Fibroblast of skin of scalp (primary cell): ENCODE results near the gene TRAF4.
"Not testable (repeated sequence)": the region's sequence is repeated elsewhere in the genome, so short reads cannot be mapped to it uniquely, and the experiment has no call there.

ENCODE experiments used
- DNase-seq: peaks from one replicate; pipeline ENCODE4 v3.0.0-alpha.2; 2013

TRAF4 gene

GRCh38 chr17:28715217-28715616, 28.6 kb upstream of the TRAF4 start:
- DNase-seq, result no peak

- peak; percentile 57 for DNase-seq
Measured at GRCh38 chr17:28716740-28717577, 26.9 kb upstream of the TRAF4 start.

GRCh38 chr17:28717578-28718332, 26.1 kb upstream of the TRAF4 start, which contains the start of gene RAB34:
RAB34 (minus strand) TSS chr17:28717868; CDS start chr17:28717266, 602 bp downstream.
- DNase-seq, result peak; percentile 94

GRCh38 chr17:28718333-28719020, 25.3 kb upstream of the TRAF4 start:
- peak; percentile 61 for DNase-seq

GRCh38 chr17:28719021-28719433, 24.8 kb upstream of the TRAF4 start:
- DNase-seq, result no peak

GRCh38 chr17:28720247-28720996, 23.4 kb upstream of the TRAF4 start:
- no peak for DNase-seq

GRCh38 chr17:28720997-28721329, 22.8 kb upstream of the TRAF4 start:
- DNase-seq, result not testable (repeated sequence)

GRCh38 chr17:28722417-28723158, 21.2 kb upstream of the TRAF4 start:
- no peak for DNase-seq

GRCh38 chr17:28723159-28723835, 20.5 kb upstream of the TRAF4 start:
- no peak for DNase-seq

- not testable (repeated sequence) for DNase-seq
Measured at GRCh38 chr17:28723836-28724499, 19.8 kb upstream of the TRAF4 start.

- no peak for DNase-seq
Measured at GRCh38 chr17:28724500-28725165, 19.2 kb upstream of the TRAF4 start.

GRCh38 chr17:28725166-28725659, 18.6 kb upstream of the TRAF4 start:
- DNase-seq, result peak; percentile 47

GRCh38 chr17:28725660-28726225, 18.1 kb upstream of the TRAF4 start:
- peak; percentile 35 for DNase-seq

- peak; percentile 79 for DNase-seq
Measured at GRCh38 chr17:28726226-28726626, 17.6 kb upstream of the TRAF4 start, which contains the start of gene TLCD1. TLCD1 (minus strand) TSS chr17:28726233; CDS start chr17:28726097, 136 bp downstream.

- peak; percentile 94 for DNase-seq
Measured at GRCh38 chr17:28726627-28727491, 17.0 kb upstream of the TRAF4 start.

GRCh38 chr17:28728364-28729200, 15.2 kb upstream of the TRAF4 start, which contains the start of gene NEK8:
NEK8 (plus strand) TSS chr17:28728788; CDS start chr17:28728814, 26 bp downstream.
- DNase-seq, result peak; percentile 95

GRCh38 chr17:28729950-28730330, 13.9 kb upstream of the TRAF4 start:
- DNase-seq, result no peak
